ENCODE measurements around the gene TRAF2. TPM values are rescaled to one million over a fixed set of nuclear protein-coding genes. Genes with fewer than 3 reads are reported as not detected.
A peak's percentile ranks its signal among the peaks of the same experiment; 100 is the strongest.

Gene TRAF2
- total and polyA plus RNA-seq, 9 of the 15 experiments (the other 6 are each of a cell fraction or from before 2014, with no cell fraction given): 0.24 to 45.2 (median 18.0) TPM

- TF ChIP-seq SIN3A (IDR thresholded peaks at IDR 0.05; ENCODE audit: borderline replicate concordance in 2 of 2, control insufficient read depth in 1 of 2, low read depth in 2 of 2, low read length in 2 of 2) (peak in 1 of 2 experiments; percentile 87; a peak in 1 of 4 replicates), ZNF592 (IDR thresholded peaks at IDR 0.05) (0 out of 2 replicates have a peak, but pooled peaks have one; percentile 16), HDAC1 (IDR thresholded peaks at IDR 0.05) (peak in 1 of 2 experiments; percentile 48; a peak in 1 of 4 replicates), SAP30 (IDR thresholded peaks at IDR 0.05; ENCODE audit: borderline replicate concordance, insufficient read depth, low read depth, low read length, poor library complexity, severe bottlenecking) (peak; percentile 78), NR2F6 (CRISPR knock-in tag; IDR thresholded peaks at IDR 0.05) (no peak), KLF13 (tag; IDR thresholded peaks at IDR 0.05; ENCODE audit: borderline replicate concordance, low read depth) (0 out of 2 replicates have a peak, but pooled peaks have one; percentile 18), FOSL1 (tag; conservative IDR thresholded peaks at IDR 0.05) (no peak), HEY1 (CRISPR knock-in tag; IDR thresholded peaks at IDR 0.05; ENCODE audit: borderline replicate concordance) (no peak), E2F6 (IDR thresholded peaks at IDR 0.05; ENCODE audit: borderline replicate concordance in 1 of 2, extremely low read depth in 1 of 2, insufficient read depth in 1 of 2, insufficient read length in 1 of 2, low read depth in 1 of 2, low read length in 1 of 2, poor library complexity in 1 of 2, severe bottlenecking in 1 of 2) (peak; percentile 40 to 67), ZNF518B (CRISPR knock-in tag; IDR thresholded peaks at IDR 0.05) (no peak), SIN3B (IDR thresholded peaks at IDR 0.05; ENCODE audit: low read depth) (peak; percentile 33; the same call in 1 of the 2 replicates), LEF1 (IDR thresholded peaks at IDR 0.05) (no peak), SAFB (IDR thresholded peaks at IDR 0.05; ENCODE audit: borderline replicate concordance, low read depth, low read length) (peak; percentile 92), ZNF282 (CRISPR knock-in tag; IDR thresholded peaks at IDR 0.05) (0 out of 2 replicates have a peak, but pooled peaks have one; percentile 30), NCOA1 (IDR thresholded peaks at IDR 0.05; ENCODE audit: low read depth) (no peak), ZBTB7A (IDR thresholded peaks at IDR 0.05; ENCODE audit: borderline replicate concordance, control insufficient read depth, low read depth, low read length) (peak; percentile 80)
These were observed 588 bp downstream of the TRAF2 start (continued) for GRCh38 chr9:136886610-136887597.
